ENCODE results near the gene OLFM1.

DNA sequence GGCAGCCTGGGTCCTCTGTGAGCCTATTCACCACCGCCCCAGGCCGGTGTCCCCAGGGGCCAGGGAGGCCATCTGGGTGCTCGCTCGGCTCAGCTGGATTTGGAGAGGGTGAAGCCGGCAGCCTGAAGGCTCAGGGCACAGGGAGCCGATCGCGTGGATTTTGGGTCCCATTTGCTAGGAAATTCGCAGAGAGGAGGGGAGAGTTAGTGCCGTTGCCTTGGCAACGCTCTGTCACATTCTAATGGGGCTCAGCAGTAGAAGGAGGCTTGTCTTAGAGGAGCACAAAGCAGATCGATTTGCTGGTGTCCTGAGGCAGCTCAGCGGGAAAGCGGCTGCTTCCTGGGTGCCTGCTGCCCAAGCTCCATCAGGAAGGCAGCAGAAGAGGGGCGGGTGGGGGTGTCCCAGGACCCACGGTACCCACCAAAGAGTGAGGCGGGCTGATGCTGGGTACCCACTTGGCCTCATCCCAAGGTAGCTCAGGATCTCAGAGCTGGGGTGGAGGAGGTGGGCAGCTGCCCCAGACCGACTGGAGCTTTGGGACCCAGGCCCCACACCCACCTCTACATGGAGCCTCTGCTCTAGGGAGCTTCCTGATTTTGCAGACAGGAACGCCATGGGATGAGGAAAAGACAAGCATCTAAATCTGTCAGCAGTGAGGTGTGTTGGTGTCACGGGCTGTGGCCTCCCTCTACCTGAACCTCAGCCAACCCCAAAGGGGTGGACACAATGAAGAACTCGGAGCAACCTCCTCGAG lies 17.1 kb upstream of the OLFM1 start:
- TF ChIP-seq, protein P1, sequence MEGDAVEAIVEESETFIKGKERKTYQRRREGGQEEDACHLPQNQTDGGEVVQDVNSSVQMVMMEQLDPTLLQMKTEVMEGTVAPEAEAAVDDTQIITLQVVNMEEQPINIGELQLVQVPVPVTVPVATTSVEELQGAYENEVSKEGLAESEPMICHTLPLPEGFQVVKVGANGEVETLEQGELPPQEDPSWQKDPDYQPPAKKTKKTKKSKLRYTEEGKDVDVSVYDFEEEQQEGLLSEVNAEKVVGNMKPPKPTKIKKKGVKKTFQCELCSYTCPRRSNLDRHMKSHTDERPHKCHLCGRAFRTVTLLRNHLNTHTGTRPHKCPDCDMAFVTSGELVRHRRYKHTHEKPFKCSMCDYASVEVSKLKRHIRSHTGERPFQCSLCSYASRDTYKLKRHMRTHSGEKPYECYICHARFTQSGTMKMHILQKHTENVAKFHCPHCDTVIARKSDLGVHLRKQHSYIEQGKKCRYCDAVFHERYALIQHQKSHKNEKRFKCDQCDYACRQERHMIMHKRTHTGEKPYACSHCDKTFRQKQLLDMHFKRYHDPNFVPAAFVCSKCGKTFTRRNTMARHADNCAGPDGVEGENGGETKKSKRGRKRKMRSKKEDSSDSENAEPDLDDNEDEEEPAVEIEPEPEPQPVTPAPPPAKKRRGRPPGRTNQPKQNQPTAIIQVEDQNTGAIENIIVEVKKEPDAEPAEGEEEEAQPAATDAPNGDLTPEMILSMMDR (IDR thresholded peaks at IDR 0.05; ENCODE audit: borderline replicate concordance, extremely low read depth, low read length, poor library complexity, severe bottlenecking) = no peak
- no peak for TF ChIP-seq EZH2 (IDR thresholded peaks at IDR 0.05; ENCODE audit: borderline replicate concordance, low read depth, low read length, severe bottlenecking)

Measured in DND-41 (cell line).